IPS-15b (cell line): ENCODE data around the gene FLNB.

Source experiments
- H3K27me3 ChIP-seq: one replicate; pipeline ENCODE4 v1.6.1; 2013; ENCODE audit warnings: low read length; ENCODE audit not compliant: control insufficient read depth, insufficient read depth
- H3K36me3 ChIP-seq: one replicate; pipeline ENCODE4 v1.6.1; 2013; ENCODE audit warnings: low read length; ENCODE audit not compliant: control insufficient read depth, insufficient read depth
- H3K4me1 ChIP-seq: one replicate; pipeline ENCODE4 v1.6.1; 2013; ENCODE audit warnings: mild to moderate bottlenecking, low read length; ENCODE audit not compliant: control insufficient read depth, insufficient read depth
- H3K4me3 ChIP-seq: one replicate; pipeline ENCODE4 v1.5.1; 2013; ENCODE audit warnings: low read depth, low read length
- H3K9ac ChIP-seq: one replicate; pipeline ENCODE4 v1.6.1; 2013; ENCODE audit warnings: low read depth, mild to moderate bottlenecking, low read length
- H3K9me3 ChIP-seq: one replicate; pipeline ENCODE4 v1.6.1; 2013; ENCODE audit warnings: mild to moderate bottlenecking, low read length; ENCODE audit not compliant: control insufficient read depth, insufficient read depth

The FLNB gene

GRCh38 chr3:58150810-58151199 lies 142.6 kb downstream of the FLNB start:
- H3K27me3 ChIP-seq: no peaks in the 10 kb centered on the region
- no peaks in the 10 kb centered on the region for H3K4me1 ChIP-seq
- H3K36me3 ChIP-seq: peaks cover 80% of the 10 kb centered on the region
- no peaks in the 10 kb centered on the region for H3K9me3 ChIP-seq
- no peak overlapping the region for H3K9ac ChIP-seq
- no peak overlapping the region for H3K4me3 ChIP-seq

DNA sequence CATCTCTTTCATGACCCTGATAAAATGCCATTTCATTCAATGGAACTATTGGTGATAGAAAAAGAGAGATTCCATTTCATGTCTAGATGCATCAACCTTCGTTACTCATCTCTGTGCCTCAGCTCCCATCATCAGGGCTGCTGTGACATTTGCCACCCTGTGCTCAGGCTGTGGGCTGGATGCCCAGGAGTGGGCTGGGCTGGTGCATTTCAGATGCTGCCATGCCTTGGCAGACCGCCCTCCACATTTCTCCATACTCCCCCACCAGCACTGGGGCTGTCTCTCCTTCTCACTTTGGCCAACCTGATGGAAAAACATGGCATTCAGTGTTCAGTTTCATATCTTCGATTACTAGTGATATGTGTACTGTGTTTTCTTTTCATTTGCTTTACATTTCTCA lies 143.4 kb downstream of the FLNB start:
- Histone ChIP-seq H3K9me3 (no peaks in the 10 kb centered on the region), H3K36me3 (peaks cover 82% of the 10 kb centered on the region), H3K4me1 (no peaks in the 10 kb centered on the region), H3K27me3 (no peaks in the 10 kb centered on the region), H3K4me3 (no peak overlapping the region), H3K9ac (no peak overlapping the region)

DNA sequence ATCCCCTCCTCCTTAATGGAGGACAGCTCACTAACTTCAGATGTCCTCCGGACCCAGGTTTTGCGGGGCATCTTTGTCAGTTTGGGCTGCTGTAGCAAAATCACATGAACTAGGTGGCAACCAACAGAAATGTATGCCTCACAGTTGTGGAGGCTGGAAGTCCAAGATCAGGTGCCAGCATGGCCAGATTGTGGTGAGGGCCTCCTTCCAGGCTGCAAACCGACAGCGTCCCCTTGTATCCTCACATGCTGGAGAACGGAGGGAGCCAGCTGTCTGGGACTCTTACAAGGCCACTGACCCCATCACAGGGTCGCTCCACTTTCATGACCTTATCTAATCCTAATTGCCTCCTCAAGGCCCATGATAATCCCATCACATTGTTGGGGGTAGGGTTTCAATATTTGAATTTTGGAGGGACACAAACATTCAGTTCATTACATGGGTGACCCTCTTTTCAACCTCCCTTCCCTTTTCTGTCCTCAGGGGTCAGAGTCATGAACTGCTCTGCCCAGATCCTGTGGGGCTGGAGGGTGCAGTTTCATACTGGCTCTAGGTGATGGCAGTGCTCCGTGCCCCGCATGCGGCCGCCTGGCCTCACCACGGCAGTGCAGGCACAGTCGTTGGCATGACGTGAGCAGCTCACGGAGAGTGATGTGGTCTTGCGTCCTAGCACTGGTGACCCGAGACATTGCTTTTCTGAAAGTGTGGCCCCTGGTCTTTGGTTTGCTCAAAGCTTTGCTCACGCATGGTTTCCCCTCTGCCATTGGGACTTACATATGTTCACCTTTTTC lies 144.2 kb downstream of the FLNB start:
- H3K4me1 ChIP-seq: no peaks in the 10 kb centered on the region
- H3K9me3 ChIP-seq: no peaks in the 10 kb centered on the region

DNA sequence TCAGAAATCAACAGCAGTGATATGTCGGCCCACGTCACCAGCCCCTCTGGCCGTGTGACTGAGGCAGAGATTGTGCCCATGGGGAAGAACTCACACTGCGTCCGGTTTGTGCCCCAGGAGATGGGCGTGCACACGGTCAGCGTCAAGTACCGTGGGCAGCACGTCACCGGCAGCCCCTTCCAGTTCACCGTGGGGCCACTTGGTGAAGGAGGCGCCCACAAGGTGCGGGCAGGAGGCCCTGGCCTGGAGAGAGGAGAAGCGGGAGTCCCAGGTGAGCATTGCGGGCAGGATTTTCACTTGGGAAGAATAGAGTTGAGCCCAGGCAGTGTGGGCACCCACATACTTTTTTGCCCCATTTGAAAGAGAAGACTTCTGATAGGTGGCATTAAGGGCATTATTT lies 145.1 kb downstream of the FLNB start:
- Histone ChIP-seq H3K4me3 (no peak overlapping the region), H3K27me3 (no peaks in the 10 kb centered on the region), H3K9me3 (no peaks in the 10 kb centered on the region), H3K4me1 (no peaks in the 10 kb centered on the region), H3K36me3 (peaks cover 81% of the 10 kb centered on the region), H3K9ac (no peak overlapping the region)

More for the DNA sequence above, 144.2 kb downstream of the FLNB start:
- Histone ChIP-seq H3K27me3 (no peaks in the 10 kb centered on the region), H3K9ac (no peak overlapping the region), H3K4me3 (no peak overlapping the region), H3K36me3 (peaks cover 84% of the 10 kb centered on the region)

DNA sequence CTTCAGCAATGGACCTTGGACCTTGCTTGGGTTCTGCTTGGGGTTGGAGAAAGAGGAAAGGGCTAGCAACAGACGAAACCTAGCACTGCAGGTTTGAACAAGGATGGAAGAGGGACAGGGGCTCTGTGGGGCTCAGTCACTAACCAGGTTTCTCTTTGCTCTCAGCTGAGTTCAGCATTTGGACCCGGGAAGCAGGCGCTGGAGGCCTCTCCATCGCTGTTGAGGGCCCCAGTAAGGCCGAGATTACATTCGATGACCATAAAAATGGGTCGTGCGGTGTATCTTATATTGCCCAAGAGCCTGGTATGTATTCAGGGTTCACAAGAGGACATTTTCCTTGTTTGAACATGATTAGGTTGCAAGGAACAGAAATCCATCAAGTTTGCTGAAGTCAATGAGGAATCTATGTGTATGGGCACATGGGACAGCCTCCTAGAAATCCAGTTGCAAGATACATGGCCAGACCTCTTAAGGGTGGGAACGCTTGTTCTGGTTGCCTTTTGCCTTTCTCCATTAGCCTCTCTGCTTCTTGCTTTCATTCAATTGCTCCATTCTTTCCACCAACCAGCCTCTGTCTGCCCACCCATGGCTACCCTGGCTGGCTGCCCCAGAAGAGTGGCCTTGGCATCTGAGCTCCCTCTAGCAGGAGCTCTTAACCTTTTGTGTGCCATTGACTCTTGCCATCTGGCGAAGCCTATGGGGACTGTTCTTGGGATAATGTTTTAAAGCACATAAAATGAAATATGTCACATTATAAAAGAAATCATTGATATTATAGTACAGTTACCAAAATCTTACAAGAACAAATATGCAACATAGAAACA lies 146.6 kb downstream of the FLNB start:
- Histone ChIP-seq H3K36me3 (peaks cover 80% of the 10 kb centered on the region), H3K9ac (no peak overlapping the region), H3K9me3 (no peaks in the 10 kb centered on the region), H3K4me3 (no peak overlapping the region), H3K4me1 (no peaks in the 10 kb centered on the region), H3K27me3 (no peaks in the 10 kb centered on the region)

GRCh38 chr3:58155838-58156237 lies 147.6 kb downstream of the FLNB start:
- Histone ChIP-seq H3K27me3 (no peaks in the 10 kb centered on the region), H3K36me3 (peaks cover 70% of the 10 kb centered on the region), H3K4me3 (no peak overlapping the region), H3K4me1 (no peaks in the 10 kb centered on the region), H3K9ac (no peak overlapping the region), H3K9me3 (no peaks in the 10 kb centered on the region)

- H3K4me3 ChIP-seq: no peak overlapping the region
- H3K9ac ChIP-seq: no peak overlapping the region
- H3K27me3 ChIP-seq: no peaks in the 10 kb centered on the region
- H3K9me3 ChIP-seq: no peaks in the 10 kb centered on the region
- no peaks in the 10 kb centered on the region for H3K4me1 ChIP-seq
- peaks cover 62% of the 10 kb centered on the region for H3K36me3 ChIP-seq
Observed at GRCh38 chr3:58157700-58158099, 149.5 kb downstream of the FLNB start.

GRCh38 chr3:58158442-58159153 lies 150.4 kb downstream of the FLNB start:
- H3K4me3 ChIP-seq: no peak overlapping the region
- peaks cover 62% of the 10 kb centered on the region for H3K36me3 ChIP-seq
- no peak overlapping the region for H3K9ac ChIP-seq
- H3K4me1 ChIP-seq: no peaks in the 10 kb centered on the region
- H3K27me3 ChIP-seq: no peaks in the 10 kb centered on the region
- no peaks in the 10 kb centered on the region for H3K9me3 ChIP-seq

GRCh38 chr3:58160399-58160798 lies 152.2 kb downstream of the FLNB start:
- H3K4me1 ChIP-seq: no peaks in the 10 kb centered on the region
- H3K27me3 ChIP-seq: no peaks in the 10 kb centered on the region
- no peak overlapping the region for H3K4me3 ChIP-seq
- H3K36me3 ChIP-seq: peaks cover 69% of the 10 kb centered on the region
- H3K9ac ChIP-seq: no peak overlapping the region
- no peaks in the 10 kb centered on the region for H3K9me3 ChIP-seq

- Histone ChIP-seq H3K36me3 (peaks cover 63% of the 10 kb centered on the region), H3K9ac (no peak overlapping the region), H3K9me3 (no peaks in the 10 kb centered on the region), H3K4me1 (no peaks in the 10 kb centered on the region), H3K4me3 (no peak overlapping the region), H3K27me3 (no peaks in the 10 kb centered on the region)
Observed at GRCh38 chr3:58161435-58162398, 153.5 kb downstream of the FLNB start.

GRCh38 chr3:58163234-58163633 lies 155.0 kb downstream of the FLNB start:
- Histone ChIP-seq H3K4me1 (no peaks in the 10 kb centered on the region), H3K9ac (no peak overlapping the region), H3K36me3 (peaks cover 57% of the 10 kb centered on the region), H3K4me3 (no peak overlapping the region), H3K9me3 (no peaks in the 10 kb centered on the region), H3K27me3 (no peaks in the 10 kb centered on the region)
